ENCODE measurements around the gene MAGI1. TPM values are rescaled to one million over a fixed set of nuclear protein-coding genes. Genes with fewer than 3 reads are reported as not detected.

Gene MAGI1
- total RNA-seq, 2 experiments from 2014 or later, result not detected

GRCh38 chr3:65741540-65741939 is 297.2 kb downstream of the MAGI1 start:
- CTCF ChIA-PET, result no interaction called here
- no peaks in the 10 kb centered on the region for H3K36me3 Mint-ChIP-seq (ENCODE audit: low read depth)
- no peaks in the 10 kb centered on the region for H3K9me3 Mint-ChIP-seq
- H3K27ac Mint-ChIP-seq, result no peak overlapping the region
- intact Hi-C loops (cut with micrococcal nuclease), result no loop called here
- no peaks in the 10 kb centered on the region for H3K4me1 Mint-ChIP-seq (ENCODE audit: low read depth)
- H3K27me3 Mint-ChIP-seq (ENCODE audit: low read depth), result no peaks in the 10 kb centered on the region
- no peak for DNase-seq
- no peak overlapping the region for H3K4me3 Mint-ChIP-seq

DNA sequence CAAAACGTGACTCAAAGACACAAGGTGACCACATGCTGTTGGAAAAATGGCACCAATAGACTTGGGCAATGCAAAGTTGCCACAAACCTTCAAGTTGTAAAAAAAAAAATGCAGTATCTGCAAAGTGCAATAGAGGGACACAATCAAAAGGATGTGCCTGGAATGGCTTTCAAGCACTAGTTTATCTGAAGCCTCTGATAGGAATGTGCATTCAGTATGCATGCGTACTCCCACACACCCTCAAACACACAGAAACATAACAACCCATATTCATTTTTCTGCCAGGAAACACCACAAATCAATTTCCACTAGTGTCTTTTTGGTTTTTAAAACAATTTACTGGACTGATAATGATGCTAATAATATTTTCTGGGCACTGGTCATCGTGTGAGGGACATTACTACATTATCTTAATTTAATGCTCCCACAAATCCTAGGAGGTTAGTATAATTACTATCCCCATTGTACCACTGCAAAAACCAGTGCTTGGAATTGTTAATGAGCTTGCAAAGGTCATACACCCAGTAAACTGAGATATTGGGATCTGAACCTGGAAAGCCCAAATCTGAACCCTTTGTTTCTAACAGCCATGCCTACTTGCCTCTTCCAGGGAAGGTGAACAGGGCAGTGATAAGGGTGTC is 298.7 kb downstream of the MAGI1 start:
- H3K4me1 Mint-ChIP-seq (ENCODE audit: low read depth), result no peaks in the 10 kb centered on the region
- intact Hi-C loops (cut with micrococcal nuclease), result no loop called here

GRCh38 chr3:65734792-65735191 is 303.9 kb downstream of the MAGI1 start:
- intact Hi-C loops (cut with micrococcal nuclease), result no loop called here
- CTCF ChIA-PET, result no interaction called here
- H3K9me3 Mint-ChIP-seq, result no peaks in the 10 kb centered on the region
- no peak for DNase-seq
- no peaks in the 10 kb centered on the region for H3K27me3 Mint-ChIP-seq (ENCODE audit: low read depth)
- no peak overlapping the region for H3K27ac Mint-ChIP-seq
- no peaks in the 10 kb centered on the region for H3K36me3 Mint-ChIP-seq (ENCODE audit: low read depth)
- no peaks in the 10 kb centered on the region for H3K4me1 Mint-ChIP-seq (ENCODE audit: low read depth)
- no peak overlapping the region for H3K4me3 Mint-ChIP-seq

More for the DNA sequence above, 298.7 kb downstream of the MAGI1 start:
- H3K36me3 Mint-ChIP-seq (ENCODE audit: low read depth), result no peaks in the 10 kb centered on the region
- CTCF ChIA-PET, result no interaction called here
- no peak for DNase-seq
- no peaks in the 10 kb centered on the region for H3K27me3 Mint-ChIP-seq (ENCODE audit: low read depth)
- no peak overlapping the region for H3K27ac Mint-ChIP-seq
- H3K9me3 Mint-ChIP-seq, result no peaks in the 10 kb centered on the region
- no peak overlapping the region for H3K4me3 Mint-ChIP-seq

DNA sequence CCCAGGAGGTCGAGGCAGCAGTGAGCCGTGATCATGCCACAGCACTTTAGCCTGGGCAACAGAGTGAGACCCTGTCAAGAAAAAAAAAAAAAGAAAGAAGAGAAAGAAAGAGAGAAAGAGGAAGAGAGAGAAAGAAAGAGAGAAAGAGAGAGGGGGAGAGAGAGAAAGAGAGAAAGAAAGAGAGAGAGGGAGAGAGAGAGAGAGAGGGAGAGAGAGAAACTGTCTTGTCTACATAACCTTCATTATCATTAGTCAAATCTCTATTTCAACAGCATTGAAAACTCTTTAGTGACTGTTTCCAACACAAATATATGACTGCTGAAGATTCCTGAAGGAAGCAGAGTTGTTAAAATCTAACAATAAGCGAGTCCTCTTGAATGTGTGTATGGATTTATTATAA is 304.3 kb downstream of the MAGI1 start:
- H3K9me3 Mint-ChIP-seq, result no peaks in the 10 kb centered on the region
- H3K27ac Mint-ChIP-seq, result no peak overlapping the region
- intact Hi-C loops (cut with micrococcal nuclease), result no loop called here
- CTCF ChIA-PET, result no interaction called here
- H3K27me3 Mint-ChIP-seq (ENCODE audit: low read depth), result no peaks in the 10 kb centered on the region
- H3K4me1 Mint-ChIP-seq (ENCODE audit: low read depth), result no peaks in the 10 kb centered on the region
- no peak for DNase-seq
- H3K36me3 Mint-ChIP-seq (ENCODE audit: low read depth), result no peaks in the 10 kb centered on the region
- no peak overlapping the region for H3K4me3 Mint-ChIP-seq

- CTCF ChIA-PET, result interaction anchor here (0.7 kb wide), 1 partner anchor 31 kb away, joined by 3 read pairs; no protein-coding TSS in a partner anchor
Measured at GRCh38 chr3:65733459-65733858, 305.3 kb downstream of the MAGI1 start.

DNA sequence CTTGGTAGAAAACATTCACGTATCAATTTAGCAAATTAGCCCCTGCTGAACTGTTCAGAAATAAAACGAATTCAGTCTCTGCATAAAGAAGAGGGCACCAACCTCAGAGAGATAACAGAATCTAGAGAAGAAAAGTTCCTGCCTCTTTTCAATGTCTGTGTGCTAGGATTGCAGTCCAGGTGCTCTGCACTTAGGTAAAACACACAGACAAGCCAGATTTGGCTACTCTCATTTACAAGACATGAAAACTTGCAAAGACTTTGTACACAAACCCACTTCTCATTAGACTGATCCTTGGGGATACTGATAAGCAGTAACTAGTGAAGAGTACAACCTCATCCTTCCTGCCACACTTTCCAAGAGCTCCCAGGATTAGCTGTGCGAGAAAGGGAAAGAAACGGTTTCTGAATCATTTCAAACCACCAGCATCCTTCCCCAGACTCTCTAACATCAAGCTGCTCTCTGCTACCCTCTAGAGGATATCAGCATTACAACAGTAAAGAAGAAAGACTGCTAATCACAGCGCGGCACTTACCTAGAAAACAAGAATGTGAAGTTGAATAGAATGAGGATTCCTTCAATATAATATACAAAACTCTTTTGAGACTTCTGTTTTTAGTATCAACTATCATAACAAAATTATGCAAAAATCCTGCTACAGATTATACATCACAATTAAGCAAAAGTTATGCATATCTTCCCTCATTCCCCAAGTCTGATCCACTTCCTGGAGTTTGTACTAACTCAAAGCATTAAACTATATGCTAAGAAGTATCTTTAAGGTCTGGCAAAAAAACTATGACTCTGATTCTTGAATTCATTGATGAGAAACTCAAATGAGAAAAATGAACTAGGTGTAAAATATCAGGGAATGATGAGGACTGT is 306.4 kb downstream of the MAGI1 start:
- no peaks in the 10 kb centered on the region for H3K4me1 Mint-ChIP-seq (ENCODE audit: low read depth)
- DNase-seq, result peak; percentile 5
- no peak overlapping the region for H3K27ac Mint-ChIP-seq
- CTCF ChIA-PET, result interaction anchor here (0.6 to 1.0 kb wide), 3 partner anchors 32 to 1201 kb away, joined by 3 read pairs; no protein-coding TSS in a partner anchor
- H3K9me3 Mint-ChIP-seq, result no peaks in the 10 kb centered on the region
- no peak overlapping the region for H3K4me3 Mint-ChIP-seq
- no peaks in the 10 kb centered on the region for H3K36me3 Mint-ChIP-seq (ENCODE audit: low read depth)
- intact Hi-C loops (cut with micrococcal nuclease), result loop anchor here (1.0 kb wide), 3 partner anchors 390 to 1199 kb away; no protein-coding TSS in a partner anchor
- H3K27me3 Mint-ChIP-seq (ENCODE audit: low read depth), result no peaks in the 10 kb centered on the region

More at GRCh38 chr3:65733459-65733858, 305.3 kb downstream of the MAGI1 start:
- Mint-ChIP-seq H3K27me3 (ENCODE audit: low read depth) (no peaks in the 10 kb centered on the region), H3K4me3 (no peak overlapping the region), H3K36me3 (ENCODE audit: low read depth) (no peaks in the 10 kb centered on the region), H3K27ac (no peak overlapping the region), H3K4me1 (ENCODE audit: low read depth) (no peaks in the 10 kb centered on the region), H3K9me3 (no peaks in the 10 kb centered on the region)
- DNase-seq, result no peak
- intact Hi-C loops (cut with micrococcal nuclease), result no loop called here

- Mint-ChIP-seq H3K4me1 (ENCODE audit: low read depth) (no peaks in the 10 kb centered on the region), H3K9me3 (no peaks in the 10 kb centered on the region), H3K36me3 (ENCODE audit: low read depth) (no peaks in the 10 kb centered on the region), H3K27ac (no peak overlapping the region), H3K27me3 (ENCODE audit: low read depth) (no peaks in the 10 kb centered on the region), H3K4me3 (no peak overlapping the region)
- intact Hi-C loops (cut with micrococcal nuclease), result no loop called here
- DNase-seq, result no peak
- CTCF ChIA-PET, result interaction anchor here (0.8 to 1.1 kb wide), 3 partner anchors 20 to 1196 kb away, joined by 3 to 4 read pairs (median 4); no protein-coding TSS in a partner anchor
Measured at GRCh38 chr3:65730449-65730848, 308.3 kb downstream of the MAGI1 start.

- Mint-ChIP-seq H3K27me3 (ENCODE audit: low read depth) (no peaks in the 10 kb centered on the region), H3K4me1 (ENCODE audit: low read depth) (no peaks in the 10 kb centered on the region), H3K27ac (no peak overlapping the region), H3K36me3 (ENCODE audit: low read depth) (no peaks in the 10 kb centered on the region), H3K9me3 (no peaks in the 10 kb centered on the region), H3K4me3 (no peak overlapping the region)
- no peak for DNase-seq
- CTCF ChIA-PET, result interaction anchor here (0.8 to 1.1 kb wide), 3 partner anchors 21 to 1196 kb away, joined by 3 to 4 read pairs (median 4); no protein-coding TSS in a partner anchor
- intact Hi-C loops (cut with micrococcal nuclease), result no loop called here
Measured at GRCh38 chr3:65729973-65730372, 308.7 kb downstream of the MAGI1 start.

DNA sequence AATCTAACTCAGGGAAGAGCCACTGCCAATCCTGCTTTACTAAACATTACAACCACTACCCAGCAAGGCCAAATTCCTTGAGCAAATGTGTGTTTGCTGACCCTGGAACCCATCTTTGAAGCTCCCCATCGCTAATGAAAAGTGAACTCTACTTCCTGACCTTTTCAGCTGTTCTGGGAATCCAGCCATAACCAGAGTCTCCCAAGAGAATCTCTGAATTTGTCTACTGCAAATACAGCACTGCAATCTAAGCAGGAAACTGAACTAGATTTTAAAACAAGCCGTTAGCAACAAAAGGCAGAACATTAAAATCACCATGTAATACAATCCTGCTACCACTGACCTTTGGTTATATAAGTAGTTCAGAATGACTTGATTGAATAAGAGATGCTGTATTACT is 309.2 kb downstream of the MAGI1 start:
- H3K9me3 Mint-ChIP-seq, result no peaks in the 10 kb centered on the region
- no peaks in the 10 kb centered on the region for H3K27me3 Mint-ChIP-seq (ENCODE audit: low read depth)
- CTCF ChIA-PET, result interaction anchor here (1.0 to 1.1 kb wide), 2 partner anchors 21 to 1195 kb away, joined by 3 to 4 read pairs; no protein-coding TSS in a partner anchor
- H3K36me3 Mint-ChIP-seq (ENCODE audit: low read depth), result no peaks in the 10 kb centered on the region
- intact Hi-C loops (cut with micrococcal nuclease), result no loop called here
- no peak overlapping the region for H3K27ac Mint-ChIP-seq
- H3K4me1 Mint-ChIP-seq (ENCODE audit: low read depth), result no peaks in the 10 kb centered on the region
- DNase-seq, result no peak
- no peak overlapping the region for H3K4me3 Mint-ChIP-seq

DNA sequence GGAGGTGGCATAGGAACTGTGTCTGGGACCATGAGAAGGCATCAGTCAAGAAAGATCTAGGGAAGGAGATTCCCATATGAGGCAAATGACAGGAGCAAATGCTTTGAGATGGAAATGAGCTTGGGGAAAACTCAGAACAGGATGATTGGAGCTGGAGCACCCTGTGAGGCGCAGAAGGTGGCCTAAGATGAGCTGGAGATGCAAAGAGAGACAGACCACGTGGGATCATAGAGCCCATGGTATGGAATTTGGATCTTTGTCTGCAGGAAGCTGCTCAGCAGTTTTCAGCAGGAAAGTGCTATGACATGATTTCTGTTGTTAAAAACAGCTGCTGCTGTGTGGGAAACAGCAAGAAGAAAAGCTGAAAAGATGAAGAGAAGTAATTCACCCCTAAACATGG is 310.6 kb downstream of the MAGI1 start:
- H3K36me3 Mint-ChIP-seq (ENCODE audit: low read depth), result no peaks in the 10 kb centered on the region
- H3K27ac Mint-ChIP-seq, result no peak overlapping the region
- no peak for DNase-seq
- CTCF ChIA-PET, result no interaction called here
- H3K27me3 Mint-ChIP-seq (ENCODE audit: low read depth), result no peaks in the 10 kb centered on the region
- H3K4me3 Mint-ChIP-seq, result no peak overlapping the region
- H3K4me1 Mint-ChIP-seq (ENCODE audit: low read depth), result no peaks in the 10 kb centered on the region
- H3K9me3 Mint-ChIP-seq, result no peaks in the 10 kb centered on the region
- intact Hi-C loops (cut with micrococcal nuclease), result no loop called here

- intact Hi-C loops (cut with micrococcal nuclease), result no loop called here
- no peaks in the 10 kb centered on the region for H3K36me3 Mint-ChIP-seq (ENCODE audit: low read depth)
- peaks cover 5% of the 10 kb centered on the region for H3K27me3 Mint-ChIP-seq (ENCODE audit: low read depth)
Measured at GRCh38 chr3:65723985-65724384, 314.7 kb downstream of the MAGI1 start.

DNA sequence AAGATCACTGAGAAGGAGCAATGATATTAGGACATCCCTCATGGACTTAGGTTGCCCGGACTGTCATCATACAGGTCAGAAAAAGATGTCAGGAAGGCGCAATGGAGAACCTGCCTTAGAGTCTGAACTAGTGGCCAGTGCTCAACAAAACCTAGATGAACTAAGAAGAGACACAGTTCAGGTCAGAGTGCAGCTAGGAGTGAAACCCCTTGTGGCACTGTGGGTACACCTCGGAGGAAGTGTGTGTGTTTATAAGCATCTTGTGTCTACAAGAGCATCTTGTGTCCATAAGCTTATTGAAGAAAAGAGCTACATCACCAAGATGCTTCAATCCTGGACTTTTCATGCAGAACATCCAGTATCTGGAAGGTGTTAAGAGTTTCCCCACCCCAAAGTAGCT is 315.7 kb downstream of the MAGI1 start:
- no peak overlapping the region for H3K4me3 Mint-ChIP-seq
- CTCF ChIA-PET, result interaction anchor here (0.5 kb wide), 1 partner anchor 892 kb away, joined by 3 read pairs; no protein-coding TSS in a partner anchor
- no peaks in the 10 kb centered on the region for H3K4me1 Mint-ChIP-seq (ENCODE audit: low read depth)
- no peaks in the 10 kb centered on the region for H3K36me3 Mint-ChIP-seq (ENCODE audit: low read depth)
- H3K27ac Mint-ChIP-seq, result no peak overlapping the region
- no peaks in the 10 kb centered on the region for H3K9me3 Mint-ChIP-seq
- DNase-seq, result no peak
- intact Hi-C loops (cut with micrococcal nuclease), result no loop called here
- peaks cover 5% of the 10 kb centered on the region for H3K27me3 Mint-ChIP-seq (ENCODE audit: low read depth)

More at GRCh38 chr3:65723985-65724384, 314.7 kb downstream of the MAGI1 start:
- Mint-ChIP-seq H3K4me1 (ENCODE audit: low read depth) (no peaks in the 10 kb centered on the region), H3K4me3 (no peak overlapping the region), H3K27ac (no peak overlapping the region), H3K9me3 (no peaks in the 10 kb centered on the region)
- CTCF ChIA-PET, result no interaction called here
- DNase-seq, result no peak
